Gastrocnemius medialis (tissue), 4 donors: ENCODE results near the gene AVEN.

Experiments used
- POLR2A ChIP-seq, 2 donors: fragments of 450-650 bp; IDR thresholded peaks; one replicate each; pipeline ENCODE4 v1.6.1; 2017; ENCODE audit warnings: antibody characterized with exemption in 2 of 2, mild to moderate bottlenecking in 2 of 2, moderate library complexity in 2 of 2
- TF ChIP-seq, protein P1 (sequence below), 5 experiments: fragments of 450-650 bp in 3 of 5; fragments of 200-600 bp in 2 of 5; sonication (generic) in 2 of 5; IDR thresholded peaks in 4 of 5; conservative IDR thresholded peaks in 1 of 5; 1 replicate in 4 of 5; 2 replicates in 1 of 5; pipeline ENCODE4 v1.5.1; 2016 to 2019; ENCODE audit warnings: antibody characterized with exemption in 5 of 5, mild to moderate bottlenecking in 3 of 5, moderate library complexity in 3 of 5

DNA sequence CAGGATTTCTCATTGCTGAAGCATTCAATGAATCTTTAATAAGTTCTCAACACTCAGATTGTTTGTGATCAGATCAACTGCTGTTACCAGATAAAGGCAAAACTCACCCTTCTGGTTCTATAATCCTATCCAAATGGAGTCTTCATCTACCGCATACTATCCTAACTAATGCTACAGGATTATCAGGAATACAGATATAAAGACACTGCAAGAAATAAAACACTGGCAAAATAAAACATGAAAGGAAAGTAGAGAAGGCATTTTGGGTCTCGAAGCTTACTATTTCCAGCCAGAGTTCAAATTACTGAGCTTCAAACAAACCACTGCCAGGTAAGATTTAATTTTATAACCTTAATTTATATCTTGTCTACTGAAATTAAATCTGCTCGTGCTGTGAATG lies 70.2 kb downstream of the AVEN start:
- TF ChIP-seq, protein P1, sequence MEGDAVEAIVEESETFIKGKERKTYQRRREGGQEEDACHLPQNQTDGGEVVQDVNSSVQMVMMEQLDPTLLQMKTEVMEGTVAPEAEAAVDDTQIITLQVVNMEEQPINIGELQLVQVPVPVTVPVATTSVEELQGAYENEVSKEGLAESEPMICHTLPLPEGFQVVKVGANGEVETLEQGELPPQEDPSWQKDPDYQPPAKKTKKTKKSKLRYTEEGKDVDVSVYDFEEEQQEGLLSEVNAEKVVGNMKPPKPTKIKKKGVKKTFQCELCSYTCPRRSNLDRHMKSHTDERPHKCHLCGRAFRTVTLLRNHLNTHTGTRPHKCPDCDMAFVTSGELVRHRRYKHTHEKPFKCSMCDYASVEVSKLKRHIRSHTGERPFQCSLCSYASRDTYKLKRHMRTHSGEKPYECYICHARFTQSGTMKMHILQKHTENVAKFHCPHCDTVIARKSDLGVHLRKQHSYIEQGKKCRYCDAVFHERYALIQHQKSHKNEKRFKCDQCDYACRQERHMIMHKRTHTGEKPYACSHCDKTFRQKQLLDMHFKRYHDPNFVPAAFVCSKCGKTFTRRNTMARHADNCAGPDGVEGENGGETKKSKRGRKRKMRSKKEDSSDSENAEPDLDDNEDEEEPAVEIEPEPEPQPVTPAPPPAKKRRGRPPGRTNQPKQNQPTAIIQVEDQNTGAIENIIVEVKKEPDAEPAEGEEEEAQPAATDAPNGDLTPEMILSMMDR (IDR thresholded peaks at IDR 0.05 in 4 of 5, conservative IDR thresholded peaks at IDR 0.05 in 1 of 5): no peak
- TF ChIP-seq POLR2A (IDR thresholded peaks at IDR 0.05): no peak
